H1 (cell line): ENCODE results near the gene GABPB1. TPM values are rescaled to one million over a fixed set of nuclear protein-coding genes. Genes with fewer than 3 reads are reported as not detected.

Experiments
- CTCF ChIA-PET: fragments of 300-600 bp; sonication (Branson Sonifier 250); formaldehyde crosslinking; loops from one replicate; lab custom pipeline; 2021; ENCODE audit not compliant: partially characterized antibody; lab: Charles Lee
- POLR2A ChIA-PET: fragments of 300-600 bp; sonication (Branson Sonifier 250); formaldehyde crosslinking; loops from one replicate; lab custom pipeline; 2021; ENCODE audit warnings: inconsistent platforms; ENCODE audit not compliant: partially characterized antibody; lab: Charles Lee
- DNase-seq, 2 experiments: peaks; one replicate each; pipeline versions ENCODE4 v3.0.0 to v3.0.0-alpha.2; 2010 to 2022; ENCODE audit warnings: low spot score in 2 of 2, low read depth in 1 of 2, mixed read lengths in 1 of 2
- FAIRE-seq: peaks from 2 replicates; lab custom pipeline; 2011; peaks lifted over from hg19 to GRCh38; lab: Jason Lieb, UNC
- H2AFZ ChIP-seq: 2 replicates; pipeline ENCODE4 v1.8.1; 2012; ENCODE audit warnings: low read length, inconsistent platforms
- H2AK5ac ChIP-seq: 2 replicates; pipeline ENCODE4 v1.6.1; 2013; ENCODE audit warnings: low read depth, low read length
- H2BK120ac ChIP-seq: replicated peaks from 2 replicates; pipeline ENCODE3; 2013; ENCODE audit warnings: low read depth, low read length, inconsistent platforms
- H2BK12ac ChIP-seq: 2 replicates; pipeline ENCODE4 v1.6.1; 2013; ENCODE audit warnings: low read depth, low read length
- H2BK15ac ChIP-seq: 2 replicates; pipeline ENCODE4 v1.6.1; 2013; ENCODE audit warnings: low read length
- H2BK20ac ChIP-seq: 2 replicates; pipeline ENCODE4 v1.6.1; 2013; ENCODE audit warnings: low read length
- H2BK5ac ChIP-seq: 2 replicates; pipeline ENCODE4 v1.6.1; 2013; ENCODE audit warnings: low read depth, low read length
- H3K14ac ChIP-seq: 2 replicates; pipeline ENCODE4 v1.6.1; 2013; ENCODE audit warnings: inconsistent platforms; ENCODE audit not compliant: insufficient read length
- H3K18ac ChIP-seq: 2 replicates; pipeline ENCODE4 v1.6.1; 2013; ENCODE audit warnings: low read length; ENCODE audit errors: extremely low read depth
- H3K23ac ChIP-seq: 2 replicates; pipeline ENCODE4 v1.6.1; 2013; ENCODE audit warnings: inconsistent platforms; ENCODE audit not compliant: insufficient read length
- H3K23me2 ChIP-seq: 2 replicates; pipeline ENCODE4 v1.6.1; 2013; ENCODE audit warnings: low read depth, low read length
- H3K27ac ChIP-seq: 2 replicates; pipeline ENCODE4 v1.6.1; 2011; ENCODE audit warnings: low read depth, low read length, inconsistent platforms
- H3K27me3 ChIP-seq, 4 experiments: replicated peaks in 1 of 4; 1 replicate in 1 of 4; 2 replicates in 3 of 4; pipeline versions ENCODE4 v1.6.1 to v1.8.1; 2011 to 2013; ENCODE audit warnings: low read length in 3 of 4, mild to moderate bottlenecking in 3 of 4, inconsistent platforms in 2 of 4, mixed read lengths in 2 of 4, moderate library complexity in 1 of 4; ENCODE audit not compliant: control insufficient read depth in 3 of 4, insufficient read depth in 3 of 4; ENCODE audit errors: extremely low read depth in 1 of 4
- H3K36me3 ChIP-seq, 4 experiments: 2 replicates each; pipeline versions ENCODE4 v1.6.1 to v1.8.1; 2011 to 2013; ENCODE audit warnings: mild to moderate bottlenecking in 4 of 4, low read length in 3 of 4, moderate library complexity in 2 of 4, control low read depth in 1 of 4, inconsistent platforms in 1 of 4; ENCODE audit not compliant: insufficient read depth in 4 of 4, control insufficient read depth in 2 of 4
- H3K4ac ChIP-seq: replicated peaks from 2 replicates; pipeline ENCODE3; 2013; ENCODE audit warnings: low read length, low read depth, mixed read lengths, inconsistent platforms; ENCODE audit not compliant: insufficient read length
- H3K4me1 ChIP-seq, 4 experiments: replicated peaks in 1 of 4; 1 replicate in 1 of 4; 2 replicates in 3 of 4; pipeline versions ENCODE4 v1.6.1 to v1.8.1; 2011 to 2013; ENCODE audit warnings: low read length in 3 of 4, inconsistent platforms in 2 of 4, mixed read lengths in 1 of 4; ENCODE audit not compliant: insufficient read depth in 4 of 4, control insufficient read depth in 3 of 4
- H3K4me2 ChIP-seq, 2 experiments: 2 replicates each; pipeline versions ENCODE4 v1.6.1 to v1.8.1; 2011 to 2013; ENCODE audit warnings: low read depth in 2 of 2, low read length in 2 of 2, control low read depth in 1 of 2, inconsistent platforms in 1 of 2, mild to moderate bottlenecking in 1 of 2; ENCODE audit not compliant: insufficient read depth in 1 of 2
- H3K4me3 ChIP-seq, 4 experiments: fragments of 200-600, 300-600 bp in 1 of 4; sonication (generic), shearing (Covaris generic), sonication (Bioruptor Twin) in 1 of 4; 2 replicates each; pipeline versions ENCODE4 v1.5.1 to v1.8.1; 2011 to 2016; ENCODE audit warnings: low read length in 4 of 4, low read depth in 3 of 4, control low read depth in 2 of 4, inconsistent platforms in 2 of 4, mild to moderate bottlenecking in 2 of 4, mixed read lengths in 1 of 4, moderate library complexity in 1 of 4; ENCODE audit not compliant: insufficient read depth in 2 of 4; ENCODE audit errors: extremely low read depth in 1 of 4
- H3K56ac ChIP-seq: replicated peaks from 2 replicates; pipeline ENCODE3; 2013; ENCODE audit warnings: low read depth, mild to moderate bottlenecking, mixed read lengths, low read length, inconsistent platforms; ENCODE audit not compliant: insufficient read length
- H3K79me1 ChIP-seq: 2 replicates; pipeline ENCODE4 v1.6.1; 2013; ENCODE audit warnings: low read depth, low read length, control low read depth
- H3K79me2 ChIP-seq, 2 experiments: 2 replicates each; pipeline versions ENCODE4 v1.6.1 to v1.8.1; 2012 to 2013; ENCODE audit warnings: low read length in 2 of 2, mild to moderate bottlenecking in 2 of 2, inconsistent platforms in 1 of 2; ENCODE audit not compliant: insufficient read depth in 2 of 2, control insufficient read depth in 1 of 2
- H3K9ac ChIP-seq, 4 experiments: replicated peaks in 1 of 4; 1 replicate in 1 of 4; 2 replicates in 3 of 4; pipeline versions ENCODE4 v1.6.1 to v1.8.1; 2011 to 2013; ENCODE audit warnings: low read depth in 3 of 4, low read length in 3 of 4, control low read depth in 2 of 4, mild to moderate bottlenecking in 2 of 4, moderate library complexity in 2 of 4, inconsistent platforms in 1 of 4; ENCODE audit errors: extremely low read depth in 1 of 4
- H3K9me3 ChIP-seq, 2 experiments: 2 replicates each; pipeline versions ENCODE4 v1.6.1 to v1.8.1; 2012 to 2013; ENCODE audit warnings: mild to moderate bottlenecking in 2 of 2, moderate library complexity in 2 of 2, control low read depth in 1 of 2, inconsistent platforms in 1 of 2, low read depth in 1 of 2, low read length in 1 of 2, mixed read lengths in 1 of 2; ENCODE audit not compliant: insufficient read depth in 2 of 2
- H4K20me1 ChIP-seq, 2 experiments: replicated peaks in 1 of 2; 2 replicates each; pipeline versions ENCODE3 to v1.8.1; 2011 to 2013; ENCODE audit warnings: inconsistent platforms in 2 of 2, low read length in 2 of 2, mild to moderate bottlenecking in 1 of 2; ENCODE audit not compliant: insufficient read depth in 2 of 2, control insufficient read depth in 1 of 2
- H4K5ac ChIP-seq: 2 replicates; pipeline ENCODE4 v1.6.1; 2013; ENCODE audit warnings: low read length, low read depth, mixed read lengths, inconsistent platforms; ENCODE audit not compliant: insufficient read length
- H4K8ac ChIP-seq: 2 replicates; pipeline ENCODE4 v1.8.0; 2013; ENCODE audit warnings: mild to moderate bottlenecking, moderate library complexity, low read length, inconsistent platforms; ENCODE audit not compliant: insufficient read depth; ENCODE audit errors: extremely low read depth
- H4K91ac ChIP-seq: replicated peaks from 2 replicates; pipeline ENCODE3; 2013; ENCODE audit warnings: low read length, mixed read lengths, inconsistent platforms; ENCODE audit not compliant: insufficient read length
- BRCA1 ChIP-seq: IDR thresholded peaks from 2 replicates; pipeline ENCODE4 v1.6.1; 2012; ENCODE audit warnings: low read depth, low read length, improper control_type of control experiment
- CTCF ChIP-seq, 3 experiments: IDR thresholded peaks; 1 replicate in 2 of 3; 2 replicates in 1 of 3; pipeline versions ENCODE4 v1.5.1 to v1.6.1; 2011; ENCODE audit warnings: low read length in 3 of 3, mild to moderate bottlenecking in 3 of 3, inconsistent platforms in 2 of 3, low read depth in 1 of 3, moderate library complexity in 1 of 3; ENCODE audit not compliant: insufficient read depth in 1 of 3; ENCODE audit errors: control extremely low read depth in 1 of 3
- EP300 ChIP-seq, 2 experiments: IDR thresholded peaks; 1 replicate in 1 of 2; 2 replicates in 1 of 2; pipeline ENCODE4 v1.6.1; 2011 to 2012; ENCODE audit warnings: low read depth in 2 of 2, low read length in 2 of 2, mild to moderate bottlenecking in 2 of 2, borderline replicate concordance in 1 of 2, inconsistent platforms in 1 of 2, moderate library complexity in 1 of 2
- GABPA ChIP-seq: IDR thresholded peaks from 2 replicates; pipeline ENCODE4 v1.6.1; 2011; ENCODE audit warnings: mild to moderate bottlenecking, low read length, moderate library complexity, borderline replicate concordance; ENCODE audit not compliant: insufficient read depth
- HDAC2 ChIP-seq, 2 experiments: fragments of 300-600 bp in 1 of 2; sonication (generic) in 1 of 2; IDR thresholded peaks; 2 replicates each; pipeline ENCODE4 v1.6.1; 2011 to 2012; ENCODE audit warnings: low read depth in 2 of 2, low read length in 2 of 2, mild to moderate bottlenecking in 2 of 2, moderate library complexity in 2 of 2, borderline replicate concordance in 1 of 2, inconsistent platforms in 1 of 2
- KDM1A ChIP-seq: fragments of 200-600, 300-600 bp; sonication (generic); IDR thresholded peaks from 2 replicates; pipeline ENCODE4 v1.7.1; 2016; ENCODE audit warnings: mild to moderate bottlenecking, low read length, borderline replicate concordance
- NANOG ChIP-seq: IDR thresholded peaks from 2 replicates; pipeline ENCODE4 v1.6.1; 2011; ENCODE audit warnings: low read length, low read depth, mild to moderate bottlenecking, inconsistent platforms; ENCODE audit not compliant: insufficient read depth, poor library complexity, severe bottlenecking
- RBBP5 ChIP-seq: IDR thresholded peaks from 2 replicates; pipeline ENCODE4 v1.7.1; 2012; ENCODE audit warnings: low read depth, mild to moderate bottlenecking, inconsistent platforms, low read length, moderate library complexity, borderline replicate concordance
- SRF ChIP-seq: IDR thresholded peaks from 2 replicates; pipeline ENCODE4 v1.6.1; 2011; ENCODE audit warnings: mild to moderate bottlenecking, low read depth, low read length, moderate library complexity
- SUZ12 ChIP-seq: fragments of 200-600 bp; sonication (generic); IDR thresholded peaks from 2 replicates; pipeline ENCODE4 v1.6.1; 2012; ENCODE audit warnings: mild to moderate bottlenecking, inconsistent platforms, low read length, moderate library complexity, mixed read lengths
- WGBS, 2 experiments: shearing (Covaris generic) in 1 of 2; methylation state at CpG; one replicate each; pipeline versions ENCODE4 v1.1.6 to v1.1.7; 2013 to 2015; ENCODE audit warnings: low lambda C conversion rate in 2 of 2, mixed read lengths in 2 of 2, inconsistent platforms in 1 of 2, low coverage in 1 of 2, missing lambda C conversion rate in 1 of 2; ENCODE audit not compliant: insufficient replicate concordance in 2 of 2, insufficient coverage in 1 of 2, insufficient read length in 1 of 2; ENCODE audit errors: extremely low coverage in 1 of 2, missing lambda C conversion rate in 1 of 2; 5-methylcytosine and 5-hydroxymethylcytosine counted together
- polyA plus RNA-seq, 7 experiments: library from polyadenylated mRNA; depleted of rRNA in 3 of 7; stranded (reverse) in 5 of 7; unstranded in 2 of 7; fragments of >200 nt in 5 of 7; fragments of 200-250 nt in 2 of 7; gene quantifications; 1 replicate in 5 of 7; 2 replicates in 1 of 7; 4 replicates in 1 of 7; pipeline versions ENCODE4 v1.2.1 to v1.2.3, GENCODE V29; 2011 to 2013; ENCODE audit warnings: missing spikeins in 2 of 7, mixed read lengths in 2 of 7
- total RNA-seq: library from RNA; stranded (reverse); fragmentation: NEBNext Ultra II Directional; extraction: Animal tissue kit (Norgen Biotek cat#: 25700); gene quantifications from 2 replicates; pipeline ENCODE4 v1.2.1, GENCODE V29; 2021

The GABPB1 gene
- total and polyA plus RNA-seq, 2 of the 8 experiments (the other 6 are each of a cell fraction or from before 2014, with no cell fraction given) = 24.5 to 32.3 TPM

DNA sequence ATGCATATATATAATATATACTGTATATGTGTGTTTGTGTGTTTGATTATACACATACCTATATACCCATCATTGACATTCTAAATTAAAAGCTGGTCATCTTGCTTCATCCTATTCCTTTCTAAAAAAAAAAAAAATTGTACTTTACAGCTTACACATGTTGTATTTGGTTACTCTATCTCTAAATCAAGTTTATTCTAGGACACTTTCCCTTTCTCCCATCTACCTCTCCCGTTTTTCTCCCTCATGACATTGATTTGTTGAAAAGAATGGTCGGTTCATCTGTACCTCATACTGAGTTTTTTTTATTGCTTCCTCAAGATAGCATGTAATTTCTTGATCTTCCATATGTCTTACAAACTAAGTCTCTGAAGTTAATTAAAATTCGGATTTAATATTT, 26.9 kb downstream of the GABPB1 start:
- no peak overlapping the region for H3K4me2 ChIP-seq
- FAIRE-seq (no peak), DNase-seq (no peak)
- peaks cover 0 to 21% of the 10 kb centered on the region in 2 experiments; a peak in 2 of 4 replicates for H3K79me2 ChIP-seq
- no peak overlapping the region for H3K23ac ChIP-seq
- H3K56ac ChIP-seq = no peak overlapping the region
- no peak overlapping the region for H2AK5ac ChIP-seq
- CTCF ChIA-PET = interaction anchor here (0.6 to 3.6 kb wide), 2 partner anchors 11 to 35 kb away, joined by 3 to 19 read pairs; no protein-coding TSS in a partner anchor
- H3K27ac ChIP-seq = no peak overlapping the region
- H3K27me3 ChIP-seq = peaks cover 0 to 1% (median 0%) of the 10 kb centered on the region in 4 experiments; a peak in 1 of 7 replicates
- no peak overlapping the region for H3K9ac ChIP-seq
- no peaks in the 10 kb centered on the region for H4K20me1 ChIP-seq
- H3K4me1 ChIP-seq = peaks cover 0 to 5% (median 1%) of the 10 kb centered on the region in 4 experiments; a peak in 3 of 7 replicates
- H2BK20ac ChIP-seq = no peak overlapping the region
- 91% methylated on average over 3 of the region's 3 CpGs; no CpG with 5 or more reads in 1 of the 2 experiments for WGBS, 2 experiments
- H3K9me3 ChIP-seq = no peaks in the 10 kb centered on the region
- H3K4ac ChIP-seq = no peak overlapping the region
- H2BK15ac ChIP-seq = no peak overlapping the region
- H2AFZ ChIP-seq = no peak overlapping the region
- H4K91ac ChIP-seq = no peak overlapping the region
- no peak overlapping the region for H3K18ac ChIP-seq
- H2BK12ac ChIP-seq = no peak overlapping the region
- no peak overlapping the region for H4K8ac ChIP-seq
- H3K79me1 ChIP-seq = peaks cover 2% of the 10 kb centered on the region
- H4K5ac ChIP-seq = no peak overlapping the region
- H2BK120ac ChIP-seq = no peak overlapping the region
- no peak overlapping the region for H2BK5ac ChIP-seq
- H3K4me3 ChIP-seq = no peak overlapping the region
- H3K23me2 ChIP-seq = no peaks in the 10 kb centered on the region
- H3K14ac ChIP-seq = no peak overlapping the region
- H3K36me3 ChIP-seq = no peaks in the 10 kb centered on the region
- POLR2A ChIA-PET = interaction anchor here (1.0 kb wide), 1 partner anchor 27 kb away, joined by 5 read pairs; the partner anchor contains the start of gene GABPB1
- no peak for TF ChIP-seq NANOG
- no peak for TF ChIP-seq CTCF (IDR thresholded peaks at IDR 0.05; ENCODE audit: control extremely low read depth in 1 of 3, insufficient read depth in 1 of 3, low read depth in 1 of 3, low read length in 3 of 3)
- no peak for TF ChIP-seq RBBP5
- no peak for TF ChIP-seq HDAC2 (IDR thresholded peaks at IDR 0.05; ENCODE audit: borderline replicate concordance in 1 of 2, low read depth in 2 of 2, low read length in 2 of 2)
- TF ChIP-seq GABPA = no peak
- no peak for TF ChIP-seq EP300 (IDR thresholded peaks at IDR 0.05; ENCODE audit: borderline replicate concordance in 1 of 2, low read depth in 2 of 2, low read length in 2 of 2)
- no peak for TF ChIP-seq SUZ12
- no peak for TF ChIP-seq SRF
- TF ChIP-seq BRCA1 = no peak
- TF ChIP-seq KDM1A = no peak
